ENCODE measurements around the gene AHCYL2. TPM values are rescaled to one million over a fixed set of nuclear protein-coding genes. Genes with fewer than 3 reads are reported as not detected.
A peak's percentile ranks its signal among the peaks of the same experiment; 100 is the strongest.

The AHCYL2 gene
- total RNA-seq, 1 experiment from 2014 or later = 23.2 TPM

DNA sequence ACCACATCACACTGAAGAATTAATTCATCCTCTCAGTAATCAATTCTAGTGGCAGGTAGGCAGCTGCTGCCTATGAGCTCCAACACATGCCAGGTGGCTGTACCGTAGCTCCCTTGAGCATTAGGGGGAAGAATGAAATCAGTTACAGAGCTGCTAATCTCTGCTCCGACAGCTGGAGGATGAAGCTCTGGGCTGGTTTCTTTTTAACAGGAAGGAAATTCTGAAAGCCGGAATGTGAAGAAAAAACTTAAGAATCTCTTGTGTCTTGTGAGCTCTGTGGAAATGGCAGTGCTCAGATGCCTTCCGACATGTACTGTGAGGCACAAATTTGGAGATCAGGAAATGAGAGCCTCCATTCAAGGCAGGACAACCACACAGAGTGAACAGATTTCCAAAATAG lies 2.8 kb upstream of the AHCYL2 start:
- H2AFZ ChIP-seq (ENCODE audit: low read length) = no peak overlapping the region
- Mint-ChIP-seq H3K4me1 (peaks cover 11 to 18% of the 10 kb centered on the region in 2 experiments), H3K36me3 (ENCODE audit: insufficient read depth in 1 of 3, low read depth in 3 of 3) (peaks cover 2 to 3% (median 2%) of the 10 kb centered on the region in 3 experiments; a peak in 6 of 7 replicates), H3K27ac (peak overlapping the region in 1 of 3 experiments; percentile 8; a peak in 1 of 7 replicates), H3K4me3 (no peak overlapping the region), H3K9me3 (peaks cover 2 to 4% of the 10 kb centered on the region in 2 experiments; a peak in 4 of 5 replicates), H3K27me3 (ENCODE audit: low read depth) (no peaks in the 10 kb centered on the region; the same call in 1 of the 2 replicates)
- H4K8ac ChIP-seq (replicated peaks; ENCODE audit: insufficient read length, low read depth, low read length) = no peak overlapping the region
- H3K18ac ChIP-seq (ENCODE audit: insufficient read length, low read depth, low read length) = no peak overlapping the region
- H4K5ac ChIP-seq (ENCODE audit: insufficient read length, low read depth, low read length) = no peak overlapping the region
- H3K79me2 ChIP-seq (ENCODE audit: insufficient read depth, low read length) = no peaks in the 10 kb centered on the region
- H2BK120ac ChIP-seq (ENCODE audit: low read depth, low read length, poor library complexity, severe bottlenecking) = no peak overlapping the region
- no peaks in the 10 kb centered on the region for H4K20me1 ChIP-seq (ENCODE audit: control insufficient read depth, insufficient read depth, insufficient read length)
- TF ChIP-seq, protein P1, sequence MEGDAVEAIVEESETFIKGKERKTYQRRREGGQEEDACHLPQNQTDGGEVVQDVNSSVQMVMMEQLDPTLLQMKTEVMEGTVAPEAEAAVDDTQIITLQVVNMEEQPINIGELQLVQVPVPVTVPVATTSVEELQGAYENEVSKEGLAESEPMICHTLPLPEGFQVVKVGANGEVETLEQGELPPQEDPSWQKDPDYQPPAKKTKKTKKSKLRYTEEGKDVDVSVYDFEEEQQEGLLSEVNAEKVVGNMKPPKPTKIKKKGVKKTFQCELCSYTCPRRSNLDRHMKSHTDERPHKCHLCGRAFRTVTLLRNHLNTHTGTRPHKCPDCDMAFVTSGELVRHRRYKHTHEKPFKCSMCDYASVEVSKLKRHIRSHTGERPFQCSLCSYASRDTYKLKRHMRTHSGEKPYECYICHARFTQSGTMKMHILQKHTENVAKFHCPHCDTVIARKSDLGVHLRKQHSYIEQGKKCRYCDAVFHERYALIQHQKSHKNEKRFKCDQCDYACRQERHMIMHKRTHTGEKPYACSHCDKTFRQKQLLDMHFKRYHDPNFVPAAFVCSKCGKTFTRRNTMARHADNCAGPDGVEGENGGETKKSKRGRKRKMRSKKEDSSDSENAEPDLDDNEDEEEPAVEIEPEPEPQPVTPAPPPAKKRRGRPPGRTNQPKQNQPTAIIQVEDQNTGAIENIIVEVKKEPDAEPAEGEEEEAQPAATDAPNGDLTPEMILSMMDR (conservative IDR thresholded peaks at IDR 0.05) = no peak
- H2BK15ac ChIP-seq (ENCODE audit: low read depth, low read length) = no peak overlapping the region
- no peak overlapping the region for H3K9ac ChIP-seq (ENCODE audit: extremely low read depth, insufficient read length, low read length)
- H3K4ac ChIP-seq (ENCODE audit: low read depth, low read length) = no peak overlapping the region
- no peak overlapping the region for H3K27ac ChIP-seq (ENCODE audit: insufficient read length, low read depth, low read length)
- no peak overlapping the region for H3K14ac ChIP-seq (ENCODE audit: insufficient read depth, low read length)
- no peak overlapping the region for H2AK5ac ChIP-seq (ENCODE audit: insufficient read length, low read length)
- no peak overlapping the region for H2BK5ac ChIP-seq (ENCODE audit: insufficient read length, low read length)
- no CpG with 5 or more reads among the region's 4 CpGs for WGBS (ENCODE audit: extremely low coverage, insufficient read length, low lambda C conversion rate)
- H4K91ac ChIP-seq (ENCODE audit: insufficient read length, low read depth, low read length) = no peak overlapping the region
- H3K56ac ChIP-seq (ENCODE audit: insufficient read length, low read depth, low read length) = no peak overlapping the region
- peaks cover 2% of the 10 kb centered on the region for H3K23me2 ChIP-seq (ENCODE audit: insufficient read length, low read depth, low read length, poor library complexity, severe bottlenecking)
- no peak overlapping the region for H2BK20ac ChIP-seq (ENCODE audit: low read depth, low read length, poor library complexity, severe bottlenecking)
- H3K4me1 ChIP-seq (ENCODE audit: insufficient read depth, low read length) = peaks cover 5% of the 10 kb centered on the region; the same call in 1 of the 2 replicates
- H3K27me3 ChIP-seq (ENCODE audit: insufficient read depth, low read length) = no peaks in the 10 kb centered on the region
- no peak overlapping the region for H3K4me2 ChIP-seq (ENCODE audit: insufficient read depth, insufficient read length, low read length)
- H3K23ac ChIP-seq (ENCODE audit: insufficient read length, low read depth, low read length) = no peak overlapping the region
- no peaks in the 10 kb centered on the region for H3K79me1 ChIP-seq (ENCODE audit: insufficient read depth, low read depth, low read length, poor library complexity, severe bottlenecking)
- no peak overlapping the region for H3T11ph ChIP-seq (ENCODE audit: low read length)
- DNase-seq = no peak
- H3K9me3 ChIP-seq (ENCODE audit: control insufficient read depth, low read depth, low read length) = no peaks in the 10 kb centered on the region
- H2BK12ac ChIP-seq (ENCODE audit: insufficient read length, low read depth, low read length) = no peak overlapping the region

All from H9 (cell line).